NOMO-1 treated with DMSO at 0.1 percent for 48 hours (cell line): ENCODE data around the gene NCOA3.
"Not testable (repeated sequence)": the region's sequence is repeated elsewhere in the genome, so short reads cannot be mapped to it uniquely, and the experiment has no call there.

Source experiments
- DNase-seq: peaks from one replicate; lab custom pipeline; 2025; ENCODE audit not compliant: unreplicated experiment; lab: John Stamatoyannopoulos, UW

The NCOA3 gene

DNA sequence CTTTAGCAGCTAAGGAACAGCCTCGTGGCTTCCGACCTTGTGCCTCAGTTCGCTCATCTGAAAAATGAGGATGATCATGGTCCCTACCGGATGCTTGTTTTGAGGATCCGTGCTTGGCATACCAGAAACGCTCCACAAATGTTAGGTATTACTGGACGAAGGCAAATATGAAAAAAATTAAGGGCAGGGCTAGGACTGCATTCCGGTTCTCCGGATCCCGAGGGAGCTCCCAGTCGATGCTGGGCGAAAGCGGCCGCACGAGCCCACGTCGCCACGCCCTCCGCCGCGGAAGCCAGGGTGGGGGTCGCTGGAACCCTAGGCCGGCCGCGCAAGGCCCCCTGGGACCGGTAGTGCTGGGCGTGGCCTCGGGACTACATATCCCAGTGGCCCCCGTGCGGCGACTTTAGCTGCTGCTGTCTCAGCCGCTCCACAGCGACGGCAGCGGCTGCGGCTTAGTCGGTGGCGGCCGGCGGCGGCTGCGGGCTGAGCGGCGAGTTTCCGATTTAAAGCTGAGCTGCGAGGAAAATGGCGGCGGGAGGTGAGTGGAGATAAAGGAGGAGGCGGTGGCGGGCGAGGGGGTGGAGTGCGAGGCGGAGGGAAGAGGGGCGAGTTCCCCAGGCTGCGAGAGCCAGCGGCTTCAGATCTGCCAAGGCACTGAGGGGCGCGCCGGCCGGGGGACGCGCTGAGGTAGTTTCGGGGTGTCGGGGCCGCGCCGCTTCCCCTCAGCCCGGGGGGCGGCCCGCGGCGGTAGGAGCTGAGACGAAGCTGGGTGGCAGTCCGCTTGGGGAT, at the start of gene NCOA3:
TSS of gene NCOA3 (plus strand) at position 406 of the 789 bp plus-strand sequence. CDS start 120,361 bp downstream, outside the sequence.
- DNase-seq, result peak; percentile 92

DNA sequence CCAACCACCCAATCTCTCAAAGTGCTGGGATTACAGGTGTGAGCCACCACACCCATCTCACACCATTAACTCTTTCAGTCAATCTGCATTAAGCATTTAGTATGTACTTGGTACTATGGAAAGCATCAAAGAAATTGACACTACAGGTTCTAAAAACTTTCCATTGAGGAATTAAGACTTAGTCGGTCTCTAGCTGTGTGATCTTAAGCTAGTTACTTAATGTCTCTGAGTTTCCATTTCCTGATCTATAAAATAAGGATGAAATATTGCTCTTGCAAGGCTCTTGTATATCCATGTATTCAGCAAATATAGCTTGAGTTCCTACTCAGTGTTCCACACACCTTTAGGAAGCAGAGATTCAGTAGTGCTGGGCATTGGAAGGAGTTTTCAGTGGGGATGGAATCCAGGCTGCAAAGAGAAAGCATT, 48.9 kb upstream of the NCOA3 start:
- DNase-seq, result no peak

DNA sequence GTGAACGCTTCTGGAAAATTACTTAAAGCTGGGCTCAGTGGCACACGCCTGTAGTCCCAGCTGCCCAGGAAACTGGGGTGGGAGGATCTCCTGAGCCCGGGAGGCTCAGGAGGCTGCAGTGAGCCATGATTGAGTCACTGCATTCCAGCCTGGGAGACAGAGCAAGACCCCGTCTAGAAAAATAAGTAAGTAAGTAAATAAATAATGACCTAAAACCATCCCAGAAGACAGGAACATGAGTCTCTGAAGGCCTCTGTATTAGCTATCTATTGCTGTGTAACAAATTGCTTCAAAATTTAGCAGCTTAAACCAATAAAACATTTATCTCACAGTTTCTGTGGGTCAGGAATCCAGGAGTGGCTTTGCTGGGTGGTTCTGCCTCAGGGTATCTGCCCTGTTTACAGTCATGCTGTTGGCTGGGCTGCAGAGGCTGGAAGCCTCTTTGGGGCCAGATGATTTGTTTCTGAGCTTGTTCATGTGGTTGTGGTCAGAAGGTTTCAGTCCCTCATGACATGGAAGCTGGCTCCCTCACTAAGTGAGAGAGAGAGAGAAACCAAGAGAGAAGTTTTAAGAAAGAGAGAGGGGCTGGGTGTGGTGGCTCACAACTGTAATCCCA, 48.4 kb upstream of the NCOA3 start:
- DNase-seq, result no peak

DNA sequence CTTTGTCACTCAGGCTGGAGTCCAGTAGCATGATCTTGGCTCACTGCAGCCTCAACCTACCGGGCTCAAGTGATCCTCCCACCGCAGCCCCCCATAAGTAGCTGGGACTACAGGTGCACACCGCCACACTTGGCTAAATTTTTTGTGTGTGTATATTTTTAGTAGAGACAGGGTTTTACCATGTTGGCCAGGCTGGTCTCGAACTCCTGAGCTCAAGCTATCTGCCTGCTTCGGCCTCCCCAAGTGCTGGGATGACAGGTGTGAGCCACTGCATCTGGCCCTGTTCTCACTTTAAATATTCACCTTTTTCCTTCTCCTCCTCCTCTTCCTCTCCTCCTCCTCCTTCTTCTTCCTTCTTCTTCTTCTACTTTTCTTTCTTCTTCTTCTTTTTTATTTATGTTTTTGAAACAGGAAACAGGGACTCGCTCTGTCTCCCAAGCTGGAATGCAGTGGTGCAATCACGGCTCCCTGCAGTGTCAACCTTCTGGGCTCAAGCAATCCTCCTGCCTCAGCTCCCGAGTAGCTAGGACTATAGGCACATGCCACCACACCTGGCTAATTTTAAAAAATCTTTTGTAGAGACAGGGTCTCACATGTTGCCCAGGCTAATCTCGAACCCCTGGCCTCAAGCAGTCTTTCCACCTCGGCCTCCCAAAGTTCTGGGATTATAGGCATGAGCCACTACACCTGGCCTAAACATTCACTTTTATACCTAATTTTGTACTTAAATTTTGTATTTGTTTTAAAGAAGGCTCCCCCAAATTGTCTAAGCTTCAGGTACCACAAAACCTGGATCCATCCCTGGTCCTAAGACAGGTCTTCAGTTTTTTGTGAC, 47.2 kb upstream of the NCOA3 start:
- DNase-seq, result no peak

DNA sequence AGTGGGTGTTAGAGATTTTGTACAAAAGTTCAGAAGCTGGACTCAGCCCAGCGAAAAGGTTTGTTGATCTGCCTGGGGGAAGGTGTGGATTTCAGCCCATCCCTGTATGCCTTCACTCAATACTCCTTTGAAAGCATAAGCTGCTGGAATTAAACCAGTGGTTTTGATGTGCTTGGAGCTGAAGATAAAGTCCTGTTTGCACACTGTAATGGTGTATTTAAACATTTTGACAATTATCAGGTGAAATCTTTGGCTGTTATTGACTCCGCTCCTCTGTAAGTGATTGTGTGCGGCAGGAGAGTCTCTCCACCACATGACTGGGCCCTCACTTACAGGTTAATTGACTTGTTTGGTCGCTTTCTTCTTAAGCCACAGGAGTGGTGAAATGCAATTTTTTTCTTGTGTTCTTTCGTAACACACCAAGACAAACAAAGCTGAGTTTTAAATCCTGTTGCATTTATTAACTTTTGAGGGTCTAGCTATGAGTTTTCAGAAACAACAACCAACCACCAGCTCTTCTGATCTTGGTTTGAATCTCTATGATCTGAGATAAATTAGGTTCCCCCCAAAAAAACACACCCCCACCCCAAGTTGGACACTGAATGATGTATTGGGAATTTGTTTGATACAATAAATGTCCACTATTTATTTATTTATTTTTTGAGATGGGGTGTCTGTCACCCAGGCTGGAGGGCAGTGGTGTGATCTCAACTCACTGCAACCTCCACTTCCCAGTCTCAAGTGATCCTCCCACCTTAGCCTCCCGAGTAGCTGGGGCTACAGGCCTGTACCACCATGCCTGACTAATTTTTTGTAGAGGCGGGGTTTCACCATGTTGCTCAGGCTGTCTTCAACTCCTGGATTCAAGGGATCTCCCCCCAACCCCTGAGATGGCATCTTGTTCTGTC, 46.3 kb upstream of the NCOA3 start:
- peak; percentile 24 for DNase-seq

DNA sequence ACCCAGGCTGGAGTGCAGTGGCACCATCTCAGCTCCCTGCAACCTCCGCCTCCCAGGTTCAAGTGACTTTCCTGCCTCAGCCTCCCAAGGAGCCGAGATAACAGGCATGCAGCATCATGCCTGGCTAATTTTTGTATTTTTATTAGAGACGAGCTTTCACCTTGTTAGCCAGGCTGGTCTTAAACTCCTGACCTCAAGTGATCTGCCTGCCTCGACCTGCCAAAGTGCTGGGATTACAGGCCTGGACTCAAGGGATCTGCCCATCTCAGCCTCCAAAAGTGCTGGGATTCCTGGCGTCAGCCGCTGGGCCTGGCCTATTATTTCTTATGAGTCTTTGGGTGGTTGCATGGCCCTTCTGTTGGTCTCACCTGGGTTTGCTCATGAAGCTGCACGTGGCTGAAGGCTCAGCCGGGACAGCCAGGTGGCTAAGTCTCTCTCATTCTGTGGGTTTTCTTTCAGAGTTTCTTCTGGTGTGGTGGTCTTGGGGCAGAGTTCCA, 45.6 kb upstream of the NCOA3 start:
- DNase-seq, result no peak

DNA sequence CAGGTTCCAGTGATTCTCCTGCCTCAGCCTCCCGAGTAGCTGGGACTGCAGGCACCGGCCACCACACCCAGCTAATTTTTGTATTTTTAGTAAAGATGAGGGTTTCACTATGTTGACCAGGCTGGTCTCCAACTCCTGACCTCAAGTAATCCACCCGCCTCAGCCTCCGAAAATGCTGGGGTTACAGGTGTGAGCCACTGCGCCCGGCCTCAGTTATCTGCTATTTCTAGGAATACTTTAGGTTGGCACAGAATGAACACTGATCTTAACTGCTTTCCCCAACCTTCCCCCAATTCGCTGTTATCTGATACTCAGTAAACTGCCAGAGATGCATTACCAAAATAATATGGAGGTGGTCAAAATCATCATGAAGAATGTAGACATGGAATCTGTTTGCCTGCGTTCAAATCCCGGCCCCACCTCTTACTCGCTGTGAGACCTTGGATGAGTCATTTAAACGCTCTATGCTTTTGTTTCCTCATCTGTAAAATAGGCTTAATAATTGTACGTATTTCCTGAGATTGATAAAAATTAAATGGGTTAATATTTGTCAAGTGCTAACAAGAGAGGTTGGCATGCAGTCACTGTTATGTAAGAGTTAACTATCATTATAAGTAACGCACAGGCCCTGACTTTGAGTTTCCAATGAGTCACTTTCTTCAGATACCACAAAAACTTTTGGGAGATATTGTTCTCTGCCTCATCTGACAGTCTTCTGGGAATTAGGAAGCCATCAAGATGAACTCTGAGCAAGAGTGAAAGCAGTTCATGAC, 44.5 kb upstream of the NCOA3 start:
- no peak for DNase-seq

DNA sequence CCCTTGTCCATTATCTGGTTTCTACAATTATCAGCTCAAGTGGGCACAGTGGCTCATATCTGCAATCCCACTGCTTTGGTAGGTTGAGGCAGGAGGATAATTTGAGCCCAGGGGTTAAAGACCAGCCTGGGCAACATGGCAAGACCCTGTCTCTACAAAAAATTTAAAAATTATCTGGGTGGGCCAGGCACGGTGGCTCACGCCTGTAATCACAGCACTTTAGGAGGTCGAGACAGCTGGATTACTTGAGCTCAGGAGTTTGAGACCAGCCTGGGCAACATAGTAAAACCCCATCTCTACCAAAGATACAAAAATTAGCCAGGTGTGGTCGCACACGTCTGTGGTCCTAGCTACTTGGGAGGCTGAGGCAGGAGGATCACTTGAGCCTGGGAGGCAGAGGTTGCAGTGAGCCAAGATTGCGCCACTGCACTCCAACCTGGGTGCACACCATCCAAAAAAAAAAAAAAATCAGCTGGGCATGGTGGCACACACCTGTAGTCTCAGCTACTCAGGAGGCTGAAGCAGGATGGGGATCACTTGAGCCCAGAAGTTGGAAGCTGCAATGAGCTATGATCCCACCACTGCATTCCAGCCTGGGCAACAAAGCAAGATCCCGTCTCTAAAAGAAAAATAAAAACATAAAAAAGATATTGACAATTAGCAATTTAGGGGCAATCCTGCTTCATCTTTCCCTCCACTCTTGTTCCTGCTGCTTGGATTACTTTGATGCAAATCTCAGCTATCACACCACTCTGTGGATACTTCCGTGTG, 43.2 kb upstream of the NCOA3 start:
- DNase-seq, result not testable (repeated sequence)

DNA sequence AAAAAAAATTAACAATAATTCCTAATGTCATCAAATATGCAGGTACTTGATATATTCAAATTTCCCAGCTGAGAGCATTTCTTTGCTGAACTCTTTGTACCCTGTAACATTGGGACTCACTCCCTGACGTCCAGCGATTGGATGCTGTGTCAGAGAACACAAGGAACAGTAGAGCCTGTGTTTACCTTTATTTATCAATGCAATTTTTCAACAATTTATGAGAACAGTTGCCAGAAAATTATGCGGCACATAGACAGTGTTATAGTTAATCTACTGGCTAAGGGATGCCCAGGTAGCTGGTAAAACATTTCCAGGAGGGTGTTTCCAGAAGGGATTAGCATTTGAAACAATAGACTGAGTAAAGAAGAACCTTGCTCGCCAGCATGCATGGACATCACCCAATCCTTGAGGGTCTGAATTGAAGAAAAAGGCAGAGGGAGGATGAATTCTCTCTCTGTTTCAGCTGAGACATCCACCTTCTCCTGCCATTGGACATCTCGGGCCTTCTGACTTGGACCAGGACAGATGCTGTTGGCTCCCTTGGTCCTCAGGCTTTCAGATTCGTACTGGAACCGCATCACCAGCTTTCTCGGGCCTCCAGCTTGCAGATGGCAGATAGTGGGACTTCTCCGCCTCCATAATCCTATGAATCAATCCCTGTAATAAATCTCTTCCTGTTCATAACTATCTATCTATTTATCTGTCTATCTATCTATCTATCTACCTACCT, 42.2 kb upstream of the NCOA3 start:
- no peak for DNase-seq

DNA sequence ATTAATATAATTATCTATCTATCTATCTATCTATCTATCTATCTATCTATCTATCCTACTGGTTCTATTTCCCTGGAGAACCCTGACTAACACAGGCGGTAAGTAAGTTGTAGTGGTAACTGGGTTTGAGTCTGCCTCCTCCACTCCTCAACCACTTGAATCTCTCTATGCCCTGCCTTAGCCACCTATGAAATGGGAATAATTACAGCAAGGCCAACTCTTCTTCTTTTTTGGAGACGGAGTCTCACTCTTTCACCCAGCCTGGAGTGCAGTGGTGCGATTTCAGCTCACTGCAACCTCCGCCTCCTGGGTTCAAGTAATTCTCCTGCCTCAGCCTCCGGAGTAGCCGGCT, 41.0 kb upstream of the NCOA3 start:
- not testable (repeated sequence) for DNase-seq

DNA sequence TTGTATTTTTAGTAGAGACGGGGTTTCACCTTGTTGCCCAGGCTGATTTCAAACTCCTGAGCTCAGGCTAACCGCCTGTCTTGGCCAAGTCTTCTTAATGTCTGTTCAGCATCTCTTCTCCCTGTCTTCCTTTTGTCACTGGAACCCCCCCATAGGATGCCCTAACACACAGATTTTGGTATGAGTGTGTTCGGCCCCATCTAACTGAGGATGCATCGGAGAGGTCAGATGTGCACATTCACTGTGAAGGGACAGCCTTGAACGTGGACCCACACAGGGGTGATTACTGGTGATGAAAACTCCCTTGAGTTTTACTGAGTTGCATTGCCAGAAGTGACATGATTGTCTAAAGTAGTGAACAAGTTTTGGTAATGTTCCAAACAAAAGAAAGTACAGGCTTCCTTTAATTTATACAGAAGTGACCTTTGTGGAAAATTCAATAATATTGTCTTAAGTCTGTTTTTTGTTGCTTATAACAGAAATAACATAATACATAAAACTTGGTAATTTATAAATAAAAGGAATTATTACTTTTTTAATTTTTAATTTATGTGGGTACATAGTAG, 40.5 kb upstream of the NCOA3 start:
- no peak for DNase-seq

DNA sequence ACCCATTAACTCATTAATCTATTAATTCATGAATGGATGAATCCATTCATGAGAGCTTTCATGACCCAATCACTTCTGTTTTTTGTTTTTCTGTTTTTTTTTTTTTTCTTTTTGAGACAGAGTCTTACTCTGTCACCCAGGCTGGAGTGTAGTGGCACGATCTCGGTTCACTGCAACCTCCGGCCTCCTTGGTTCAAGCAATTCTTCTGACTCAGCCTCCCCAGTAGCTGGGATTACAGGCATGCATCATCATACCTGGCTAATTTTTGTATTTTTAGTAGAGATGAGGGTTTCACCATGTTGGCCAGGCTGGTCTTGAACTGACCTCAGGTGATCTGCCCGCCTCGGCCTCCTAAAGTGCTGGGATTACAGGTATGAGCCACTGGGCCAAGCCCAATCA, 39.8 kb upstream of the NCOA3 start:
- DNase-seq, result not testable (repeated sequence)

DNA sequence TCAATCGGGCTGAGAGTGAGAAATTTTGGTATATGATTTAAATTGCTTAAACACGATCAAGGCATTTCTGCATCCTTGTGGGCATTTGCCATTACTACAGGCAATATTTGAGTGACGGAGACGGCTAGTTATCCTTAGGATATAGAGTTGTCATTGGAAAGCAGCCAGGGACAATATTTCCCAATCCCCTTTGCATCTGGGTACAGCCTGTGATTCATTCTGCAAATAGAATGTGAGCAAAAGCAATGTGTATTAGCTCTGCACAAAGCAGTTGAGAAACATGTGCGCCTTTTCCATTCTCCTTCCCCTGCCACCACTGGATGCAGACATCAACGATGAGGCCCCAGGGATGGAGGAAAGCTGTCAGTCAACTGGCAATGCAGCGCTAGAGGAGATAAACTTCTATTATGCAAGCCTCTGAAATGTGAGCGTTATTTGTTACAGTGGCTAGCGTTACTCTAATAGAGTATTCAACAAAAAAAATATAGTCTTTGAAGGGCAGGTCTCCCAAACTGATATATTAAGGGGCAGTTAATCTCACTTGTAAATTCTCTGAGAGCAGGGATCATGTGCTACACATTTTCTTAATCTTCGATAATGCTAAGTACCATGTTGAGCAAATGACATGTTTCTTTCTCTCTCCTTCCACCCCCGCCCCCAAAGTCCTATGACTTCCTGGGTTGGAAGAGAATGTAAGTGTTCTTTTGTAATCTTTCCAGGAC, 37.1 kb upstream of the NCOA3 start:
- DNase-seq, result peak; percentile 42

DNA sequence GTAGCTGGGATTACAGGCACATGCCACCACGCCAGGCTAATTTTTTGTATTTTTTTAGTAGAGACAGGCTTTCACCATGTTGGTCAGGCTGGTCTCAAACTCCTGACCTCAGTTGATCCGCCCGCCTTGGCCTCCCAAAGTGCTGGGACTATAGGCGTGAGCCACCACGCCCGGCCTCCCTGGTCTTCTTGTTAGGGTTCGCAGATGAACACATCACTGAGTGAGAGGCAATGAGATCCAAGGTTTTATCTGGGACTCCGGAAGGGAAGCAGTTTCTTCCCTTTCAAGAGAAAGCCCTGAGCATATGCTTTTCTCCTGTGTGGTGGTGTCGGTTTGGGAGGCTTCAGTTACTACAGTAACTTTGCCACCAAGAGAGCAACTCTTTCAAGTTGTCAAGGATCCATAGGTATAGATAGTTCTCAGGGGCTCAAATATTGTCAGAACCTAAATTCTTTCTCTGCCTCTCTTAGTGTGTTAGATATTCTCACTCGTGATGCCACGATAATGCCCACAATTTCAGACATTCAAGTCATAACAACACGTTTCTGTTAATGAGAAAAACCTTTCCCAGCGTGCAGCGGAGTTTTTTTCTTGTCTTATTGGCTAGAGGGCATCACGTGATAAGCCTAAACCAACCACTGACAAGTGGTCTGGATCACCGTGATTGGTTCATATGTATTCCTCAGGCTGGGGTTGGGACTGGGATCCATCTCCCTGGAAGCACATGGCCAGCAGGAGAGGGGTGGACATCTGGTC, 36.2 kb upstream of the NCOA3 start:
- DNase-seq, result no peak

DNA sequence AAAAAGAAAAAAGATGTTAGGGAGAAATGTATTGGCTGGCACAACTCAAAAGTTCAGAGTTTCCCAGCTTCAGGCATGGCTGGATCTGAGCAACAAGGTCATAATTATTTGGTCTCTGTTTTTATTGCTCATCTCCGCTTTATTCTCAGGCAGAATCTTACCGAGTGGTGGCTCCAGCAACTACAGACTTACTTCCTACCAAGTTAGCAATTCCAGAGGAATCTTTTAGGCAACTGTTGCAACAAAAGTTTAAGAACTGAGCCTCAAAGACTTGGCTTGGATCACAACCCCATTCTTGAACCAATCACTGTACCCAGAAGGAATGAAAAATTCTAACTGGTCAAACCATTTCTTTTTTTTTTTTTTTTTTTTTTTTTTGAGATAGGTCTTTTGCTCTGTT, 35.5 kb upstream of the NCOA3 start:
- DNase-seq, result no peak

DNA sequence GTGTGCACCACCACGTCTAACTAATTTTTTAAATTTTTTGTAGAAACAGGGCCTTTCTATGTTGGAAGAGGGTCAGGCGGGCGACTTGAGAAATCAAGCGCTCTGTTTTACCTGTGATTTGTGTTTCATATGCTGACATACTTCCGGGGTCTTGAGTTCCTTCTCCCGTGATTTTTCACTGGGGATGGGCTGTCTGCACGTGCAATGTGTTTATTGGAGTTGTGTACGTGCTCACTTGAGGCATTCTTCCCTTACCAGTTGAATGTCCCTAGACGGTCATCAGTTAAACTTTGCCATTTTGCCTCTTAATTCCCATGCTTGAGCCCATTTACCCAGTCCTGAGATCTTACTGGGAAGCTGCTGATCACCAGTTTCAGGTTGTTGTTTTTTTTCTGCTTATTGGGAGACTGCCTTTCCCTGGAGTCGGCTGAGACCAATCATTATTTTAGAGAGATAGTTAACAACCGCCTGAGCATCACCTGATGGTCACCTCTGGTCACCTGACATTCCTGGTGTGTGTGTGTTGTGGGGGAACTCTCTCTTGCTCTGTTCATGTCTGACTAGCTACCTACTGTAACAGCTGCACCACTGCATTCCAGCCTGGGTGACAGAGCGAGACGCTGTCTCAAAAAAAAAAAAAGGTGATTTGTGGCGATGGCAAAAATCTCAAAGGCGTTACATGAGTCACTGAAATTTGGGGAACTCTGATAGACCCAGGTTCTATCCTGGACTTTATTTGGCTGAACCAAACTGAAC, 34.8 kb upstream of the NCOA3 start:
- DNase-seq, result no peak
